Breast epithelium (tissue), 4 donors: ENCODE measurements around the gene EXOG. TPM values are rescaled to one million over a fixed set of nuclear protein-coding genes. Genes with fewer than 3 reads are reported as not detected.

Source experiments
- DNase-seq, 2 donors: peaks; one replicate each; pipeline ENCODE4 v3.0.0-alpha.2; 2019; ENCODE audit warnings: low spot score in 2 of 2
- H3K27ac ChIP-seq, 2 donors: fragments of 200-600 bp; sonication (generic) in 1 of 2; one replicate each; pipeline ENCODE4 v1.5.1; 2016 to 2019; ENCODE audit warnings: mild to moderate bottlenecking in 1 of 2
- H3K27me3 ChIP-seq, 2 donors: fragments of 200-600 bp; sonication (generic) in 1 of 2; one replicate each; pipeline versions ENCODE4 v1.5.1 to v1.6.0; 2017 to 2019; ENCODE audit warnings: control low read depth in 1 of 2, mild to moderate bottlenecking in 1 of 2
- H3K36me3 ChIP-seq: fragments of 200-600 bp; one replicate; pipeline ENCODE4 v1.5.1; 2019
- H3K4me1 ChIP-seq, 2 donors: fragments of 200-600 bp; sonication (generic); one replicate each; pipeline ENCODE4 v1.5.1; 2016 to 2019; ENCODE audit warnings: control low read depth in 1 of 2
- H3K4me3 ChIP-seq, 3 donors: fragments of 200-600 bp; sonication (generic); 1 replicate in 2 of 3; 2 replicates in 1 of 3; pipeline ENCODE4 v1.5.1; 2016 to 2019; ENCODE audit warnings: mild to moderate bottlenecking in 3 of 3, moderate library complexity in 2 of 3
- H3K9me3 ChIP-seq, 2 donors: fragments of 200-600 bp; sonication (generic) in 1 of 2; one replicate each; pipeline ENCODE4 v1.5.1; 2016 to 2019; ENCODE audit warnings: control low read depth in 1 of 2
- POLR2A ChIP-seq: fragments of 450-650 bp; IDR thresholded peaks from one replicate; pipeline ENCODE4 v1.6.1; 2016; ENCODE audit warnings: antibody characterized with exemption, mild to moderate bottlenecking, moderate library complexity
- POLR2AphosphoS5 ChIP-seq, 3 donors: sonication (generic); formaldehyde crosslinking; IDR thresholded peaks; one replicate each; pipeline ENCODE4 v1.6.1; 2017; ENCODE audit warnings: antibody characterized with exemption in 3 of 3
- intact Hi-C: fragments of 100-400 bp; cut with DNase I; formaldehyde crosslinking; loops from one replicate; pipeline ENCODE4 v1.15.1; 2023; ENCODE audit warnings: low total_unique reads
- total RNA-seq, 3 donors: library from RNA; depleted of rRNA; stranded (reverse); fragments of >200 nt; gene quantifications; one replicate each; pipeline ENCODE4 v1.1.0, GENCODE V29; 2016
- TF ChIP-seq, protein P1 (sequence below), 3 donors: fragments of 450-650 bp; IDR thresholded peaks; one replicate each; pipeline ENCODE4 v1.5.1; 2016 to 2017; ENCODE audit warnings: antibody characterized with exemption in 3 of 3, mild to moderate bottlenecking in 3 of 3, moderate library complexity in 3 of 3

EXOG gene
- total RNA-seq, 3 donors from 2014 or later, result 7.5 to 10.2 (median 8.8) TPM

DNA sequence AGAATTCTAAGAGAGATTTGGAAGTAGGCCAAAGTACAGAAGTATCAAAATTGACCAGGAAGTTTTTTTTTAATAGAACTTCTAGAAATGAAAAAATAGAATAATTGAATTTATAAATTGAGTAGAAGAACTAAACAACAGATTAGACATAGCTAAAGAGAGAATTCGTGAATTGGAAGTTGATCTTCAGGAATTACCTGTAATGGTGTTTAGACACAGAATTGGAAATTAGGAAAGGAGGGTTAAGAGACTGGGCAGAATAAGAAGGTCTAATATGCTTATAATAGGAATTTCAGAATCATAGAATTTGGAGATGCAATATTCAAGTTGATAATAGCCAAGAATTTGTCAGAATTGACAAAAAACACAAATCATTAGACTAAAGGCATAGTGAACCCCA, 26.3 kb upstream of the EXOG start:
- Histone ChIP-seq H3K4me1 (peaks cover 0 to 7% of the 10 kb centered on the region in 2 donors), H3K9me3 (peaks cover 0 to 9% of the 10 kb centered on the region in 2 donors), H3K27me3 (no peaks in the 10 kb centered on the region), H3K36me3 (no peaks in the 10 kb centered on the region), H3K27ac (no peak overlapping the region), H3K4me3 (no peak overlapping the region)
- no peak for DNase-seq
- TF ChIP-seq, protein P1, sequence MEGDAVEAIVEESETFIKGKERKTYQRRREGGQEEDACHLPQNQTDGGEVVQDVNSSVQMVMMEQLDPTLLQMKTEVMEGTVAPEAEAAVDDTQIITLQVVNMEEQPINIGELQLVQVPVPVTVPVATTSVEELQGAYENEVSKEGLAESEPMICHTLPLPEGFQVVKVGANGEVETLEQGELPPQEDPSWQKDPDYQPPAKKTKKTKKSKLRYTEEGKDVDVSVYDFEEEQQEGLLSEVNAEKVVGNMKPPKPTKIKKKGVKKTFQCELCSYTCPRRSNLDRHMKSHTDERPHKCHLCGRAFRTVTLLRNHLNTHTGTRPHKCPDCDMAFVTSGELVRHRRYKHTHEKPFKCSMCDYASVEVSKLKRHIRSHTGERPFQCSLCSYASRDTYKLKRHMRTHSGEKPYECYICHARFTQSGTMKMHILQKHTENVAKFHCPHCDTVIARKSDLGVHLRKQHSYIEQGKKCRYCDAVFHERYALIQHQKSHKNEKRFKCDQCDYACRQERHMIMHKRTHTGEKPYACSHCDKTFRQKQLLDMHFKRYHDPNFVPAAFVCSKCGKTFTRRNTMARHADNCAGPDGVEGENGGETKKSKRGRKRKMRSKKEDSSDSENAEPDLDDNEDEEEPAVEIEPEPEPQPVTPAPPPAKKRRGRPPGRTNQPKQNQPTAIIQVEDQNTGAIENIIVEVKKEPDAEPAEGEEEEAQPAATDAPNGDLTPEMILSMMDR (IDR thresholded peaks at IDR 0.05), result no peak
- intact Hi-C loops, result loop anchor here (10.0 kb wide), 1 partner anchor 125 kb away; the partner anchor contains the start of gene XYLB

DNA sequence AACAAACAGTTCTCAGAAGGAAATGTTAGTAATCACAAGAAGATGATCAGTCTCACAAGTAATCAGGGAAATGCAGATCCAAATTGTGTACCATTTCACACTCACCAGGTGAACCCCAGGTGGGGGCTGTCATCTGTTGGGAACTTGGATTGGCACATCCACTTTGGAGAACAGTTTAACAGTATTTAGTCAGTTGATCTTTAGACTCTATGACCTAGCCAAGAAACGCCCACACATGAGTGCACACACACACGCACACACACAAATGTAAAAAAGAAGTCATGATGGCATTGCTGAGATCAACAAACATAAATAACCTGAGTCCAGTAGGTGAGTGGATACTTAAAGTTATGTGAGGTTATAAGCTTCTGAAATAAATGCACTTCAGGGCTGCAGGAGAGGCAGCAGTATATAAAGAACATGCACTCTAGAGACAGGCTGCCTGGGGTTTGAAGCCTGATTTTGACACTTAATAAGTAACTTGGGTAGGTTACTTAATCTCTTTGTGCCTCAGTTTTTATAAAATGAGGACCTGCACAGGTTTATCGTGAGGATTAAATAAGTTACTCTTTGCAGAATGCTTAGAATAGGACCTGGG, 24.8 kb upstream of the EXOG start:
- intact Hi-C loops, result loop anchor here (10.0 kb wide), 1 partner anchor 127 kb away; the partner anchor contains the start of gene XYLB

DNA sequence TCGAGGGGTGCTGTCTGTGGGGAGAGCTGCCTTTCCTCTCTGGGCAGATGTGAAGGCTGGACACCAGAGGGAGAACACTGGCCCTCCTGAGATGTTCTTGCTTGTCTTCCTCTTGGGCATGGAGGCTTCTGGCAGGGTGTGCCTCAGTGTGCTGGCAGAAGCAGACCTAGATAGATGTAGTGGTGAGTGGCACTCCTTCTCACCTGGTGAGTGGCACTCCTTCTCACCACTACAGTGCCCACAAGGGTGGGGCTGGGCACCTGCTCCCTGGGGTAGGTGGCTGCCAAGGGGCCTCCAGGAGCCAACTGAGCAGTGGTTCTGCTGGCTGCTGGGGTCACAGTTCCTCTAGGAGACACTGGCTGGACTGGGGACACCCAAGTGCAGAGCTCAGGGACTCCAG, 23.8 kb upstream of the EXOG start:
- Histone ChIP-seq H3K4me3 (no peak overlapping the region), H3K27ac (no peak overlapping the region), H3K4me1 (peaks cover 0 to 7% of the 10 kb centered on the region in 2 donors), H3K9me3 (peaks cover 0 to 9% of the 10 kb centered on the region in 2 donors), H3K36me3 (no peaks in the 10 kb centered on the region), H3K27me3 (no peaks in the 10 kb centered on the region)
- no peak for TF ChIP-seq POLR2A
- TF ChIP-seq POLR2AphosphoS5 (IDR thresholded peaks at IDR 0.05), result no peak
- TF ChIP-seq, protein P1 (IDR thresholded peaks at IDR 0.05), result no peak
- intact Hi-C loops, result loop anchor here (10.0 kb wide), 1 partner anchor 128 kb away; the partner anchor contains the start of gene XYLB
- DNase-seq, result no peak

More for the DNA sequence above, 24.8 kb upstream of the EXOG start:
- Histone ChIP-seq H3K27ac (no peak overlapping the region), H3K9me3 (peaks cover 0 to 9% of the 10 kb centered on the region in 2 donors), H3K27me3 (no peaks in the 10 kb centered on the region), H3K36me3 (no peaks in the 10 kb centered on the region), H3K4me3 (no peak overlapping the region), H3K4me1 (peaks cover 0 to 7% of the 10 kb centered on the region in 2 donors)
- TF ChIP-seq POLR2AphosphoS5 (IDR thresholded peaks at IDR 0.05), result no peak
- no peak for TF ChIP-seq POLR2A
- TF ChIP-seq, protein P1 (IDR thresholded peaks at IDR 0.05), result no peak
- no peak for DNase-seq

DNA sequence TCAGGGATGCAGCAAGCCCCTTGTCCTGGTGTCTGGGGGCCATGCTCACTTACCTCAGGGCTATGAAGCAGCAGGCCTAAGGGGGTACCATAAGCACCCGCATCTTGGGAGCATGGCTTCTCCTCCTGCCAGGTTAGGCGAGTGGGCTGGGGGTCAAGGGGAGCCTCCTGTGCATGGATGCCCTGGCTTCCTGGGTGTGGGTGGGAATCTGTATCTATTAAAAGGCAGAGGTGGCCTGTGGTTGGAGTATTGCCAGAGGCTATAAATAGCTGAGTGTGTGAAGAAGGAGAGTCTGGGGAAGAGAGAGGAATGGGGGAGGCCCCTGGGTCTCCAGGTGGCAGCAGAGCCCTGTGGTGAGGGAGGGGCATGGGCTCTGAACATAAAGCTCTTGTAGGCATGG, 22.9 kb upstream of the EXOG start:
- Histone ChIP-seq H3K4me1 (peaks cover 0 to 7% of the 10 kb centered on the region in 2 donors), H3K36me3 (no peaks in the 10 kb centered on the region), H3K27me3 (no peaks in the 10 kb centered on the region), H3K27ac (no peak overlapping the region), H3K9me3 (peaks cover 0 to 9% of the 10 kb centered on the region in 2 donors), H3K4me3 (no peak overlapping the region)
- no peak for DNase-seq
- intact Hi-C loops, result loop anchor here (10.0 kb wide), 1 partner anchor 128 kb away; the partner anchor contains the start of gene XYLB
- TF ChIP-seq POLR2A (no peak), POLR2AphosphoS5 (IDR thresholded peaks at IDR 0.05) (no peak)
- TF ChIP-seq, protein P1 (IDR thresholded peaks at IDR 0.05), result no peak

DNA sequence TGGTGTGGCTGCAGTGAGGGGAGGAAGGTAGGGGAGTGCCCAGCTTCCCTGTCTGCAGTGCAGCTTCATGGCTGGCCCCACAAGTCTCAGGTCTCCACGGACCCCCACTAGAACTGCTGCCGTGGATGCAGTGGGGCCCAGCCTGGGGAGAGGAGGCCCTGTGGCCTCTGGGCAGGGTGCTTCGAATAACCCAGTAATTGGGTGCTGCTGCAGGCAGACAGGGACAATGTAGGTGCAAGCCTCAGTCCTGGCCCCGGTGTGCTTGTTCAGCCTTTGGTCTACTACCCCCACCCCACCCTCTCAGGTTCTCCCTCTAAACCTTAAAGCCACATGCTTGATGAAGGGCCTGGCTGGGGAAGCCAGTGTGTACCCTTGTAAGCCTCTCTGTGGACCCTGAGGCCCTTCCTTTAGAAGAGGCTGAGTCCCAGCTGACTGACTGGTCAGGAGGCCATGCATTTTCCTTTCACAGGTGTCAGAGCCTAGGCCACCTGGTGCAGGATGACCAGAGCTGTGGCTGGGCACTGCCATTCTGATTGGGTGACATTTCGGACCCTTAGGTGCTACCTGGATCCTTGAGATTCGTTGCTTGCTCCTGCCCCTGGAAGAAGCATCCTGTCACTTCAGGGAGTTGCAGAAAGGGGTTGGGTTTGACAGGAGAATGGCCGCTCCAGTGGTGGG, 21.1 kb upstream of the EXOG start:
- Histone ChIP-seq H3K9me3 (peaks cover 0 to 2% of the 10 kb centered on the region in 2 donors), H3K27ac (no peak overlapping the region), H3K36me3 (no peaks in the 10 kb centered on the region), H3K4me1 (peaks cover 0 to 7% of the 10 kb centered on the region in 2 donors), H3K4me3 (no peak overlapping the region), H3K27me3 (no peaks in the 10 kb centered on the region)
- intact Hi-C loops, result loop anchor here (10.0 kb wide), 1 partner anchor 130 kb away; the partner anchor contains the start of gene XYLB
- no peak for DNase-seq
- TF ChIP-seq POLR2AphosphoS5 (IDR thresholded peaks at IDR 0.05), result no peak
- TF ChIP-seq, protein P1 (IDR thresholded peaks at IDR 0.05), result no peak
- TF ChIP-seq POLR2A, result no peak
